ENCODE data around the gene KDELR3.
A peak's percentile ranks its signal among the peaks of the same experiment; 100 is the strongest.

Gene KDELR3

DNA sequence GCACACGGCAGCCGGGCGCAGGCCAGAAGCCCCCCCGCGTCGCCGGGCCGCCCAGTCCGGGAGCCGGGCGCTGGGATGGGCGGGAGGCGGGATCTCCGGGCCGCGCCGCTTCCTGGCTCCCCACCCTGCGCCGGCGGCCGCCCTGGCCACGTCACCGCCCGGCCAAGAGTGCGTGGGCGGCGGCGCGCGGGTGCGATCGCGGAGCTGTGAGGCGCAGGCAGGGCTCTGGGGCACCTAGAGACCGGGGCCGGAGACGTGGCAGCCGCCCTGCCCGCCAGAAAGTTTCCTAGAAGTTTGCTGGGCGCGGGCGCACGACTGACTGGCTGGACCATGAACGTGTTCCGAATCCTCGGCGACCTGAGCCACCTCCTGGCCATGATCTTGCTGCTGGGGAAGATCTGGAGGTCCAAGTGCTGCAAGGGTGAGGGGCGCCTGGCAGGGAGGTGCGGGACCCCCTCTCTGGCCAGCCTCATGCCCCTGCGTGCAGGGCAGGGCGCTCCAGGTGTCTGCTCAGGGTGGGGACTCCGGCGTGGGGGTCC is at the start of gene KDELR3:
Gene KDELR3 (plus strand): TSS at position 193 of the 539 bp plus-strand sequence. CDS start 138 bp downstream, at position 331.
- H3K27ac ChIP-seq (ENCODE audit: low read depth in 2 of 2, low read length in 2 of 2) = peak within 1 kb of the TSS in 1 of 2 donors; percentile 46
- H3K27me3 ChIP-seq (ENCODE audit: control insufficient read depth in 2 of 2, insufficient read depth in 2 of 2, low read length in 2 of 2) = peaks cover 8 to 19% of the 10 kb centered on the region in 2 donors
- peak within 1 kb of the TSS; percentile 72 to 97 for H3K9ac ChIP-seq (ENCODE audit: low read depth in 1 of 2, low read length in 2 of 2)
- H3K4me3 ChIP-seq (ENCODE audit: low read length in 2 of 2) = peak within 1 kb of the TSS; percentile 71 to 86
- no peaks in the 10 kb centered on the region for H3K36me3 ChIP-seq (ENCODE audit: control insufficient read depth in 2 of 2, insufficient read depth in 2 of 2, low read length in 2 of 2)
- H3K4me1 ChIP-seq (ENCODE audit: control insufficient read depth in 2 of 2, insufficient read depth in 2 of 2, low read length in 2 of 2) = peaks cover 8 to 13% of the 10 kb centered on the region in 2 donors
- no peaks in the 10 kb centered on the region for H3K9me3 ChIP-seq (ENCODE audit: control insufficient read depth in 2 of 2, low read length in 2 of 2)

- Histone ChIP-seq H3K27ac (ENCODE audit: low read depth in 2 of 2, low read length in 2 of 2) (no peak overlapping the region), H3K36me3 (ENCODE audit: control insufficient read depth in 2 of 2, insufficient read depth in 2 of 2, low read length in 2 of 2) (no peaks in the 10 kb centered on the region), H3K4me1 (ENCODE audit: control insufficient read depth in 2 of 2, insufficient read depth in 2 of 2, low read length in 2 of 2) (peaks cover 0 to 3% of the 10 kb centered on the region in 2 donors), H3K9me3 (ENCODE audit: control insufficient read depth in 2 of 2, low read length in 2 of 2) (no peaks in the 10 kb centered on the region), H3K4me3 (ENCODE audit: low read length in 2 of 2) (no peak overlapping the region), H3K9ac (ENCODE audit: low read depth in 1 of 2, low read length in 2 of 2) (no peak overlapping the region), H3K27me3 (ENCODE audit: control insufficient read depth in 2 of 2, insufficient read depth in 2 of 2, low read length in 2 of 2) (no peaks in the 10 kb centered on the region)
These were observed 49.3 kb upstream of the KDELR3 start for GRCh38 chr22:38418589-38418988.

GRCh38 chr22:38419121-38419857 is 48.6 kb upstream of the KDELR3 start:
- H3K9me3 ChIP-seq (ENCODE audit: control insufficient read depth in 2 of 2, low read length in 2 of 2) = no peaks in the 10 kb centered on the region
- no peak overlapping the region for H3K4me3 ChIP-seq (ENCODE audit: low read length in 2 of 2)
- no peaks in the 10 kb centered on the region for H3K27me3 ChIP-seq (ENCODE audit: control insufficient read depth in 2 of 2, insufficient read depth in 2 of 2, low read length in 2 of 2)
- no peaks in the 10 kb centered on the region for H3K36me3 ChIP-seq (ENCODE audit: control insufficient read depth in 2 of 2, insufficient read depth in 2 of 2, low read length in 2 of 2)
- peaks cover 2 to 4% of the 10 kb centered on the region in 2 donors for H3K4me1 ChIP-seq (ENCODE audit: control insufficient read depth in 2 of 2, insufficient read depth in 2 of 2, low read length in 2 of 2)
- no peak overlapping the region for H3K27ac ChIP-seq (ENCODE audit: low read depth in 2 of 2, low read length in 2 of 2)
- H3K9ac ChIP-seq (ENCODE audit: low read depth in 1 of 2, low read length in 2 of 2) = no peak overlapping the region

- Histone ChIP-seq H3K27me3 (ENCODE audit: control insufficient read depth in 2 of 2, insufficient read depth in 2 of 2, low read length in 2 of 2) (no peaks in the 10 kb centered on the region), H3K27ac (ENCODE audit: low read depth in 2 of 2, low read length in 2 of 2) (no peak overlapping the region), H3K9me3 (ENCODE audit: control insufficient read depth in 2 of 2, low read length in 2 of 2) (no peaks in the 10 kb centered on the region), H3K4me3 (ENCODE audit: low read length in 2 of 2) (no peak overlapping the region), H3K4me1 (ENCODE audit: control insufficient read depth in 2 of 2, insufficient read depth in 2 of 2, low read length in 2 of 2) (peaks cover 4 to 6% of the 10 kb centered on the region in 2 donors), H3K36me3 (ENCODE audit: control insufficient read depth in 2 of 2, insufficient read depth in 2 of 2, low read length in 2 of 2) (no peaks in the 10 kb centered on the region), H3K9ac (ENCODE audit: low read depth in 1 of 2, low read length in 2 of 2) (no peak overlapping the region)
These were observed 48.1 kb upstream of the KDELR3 start for GRCh38 chr22:38419858-38420160.

DNA sequence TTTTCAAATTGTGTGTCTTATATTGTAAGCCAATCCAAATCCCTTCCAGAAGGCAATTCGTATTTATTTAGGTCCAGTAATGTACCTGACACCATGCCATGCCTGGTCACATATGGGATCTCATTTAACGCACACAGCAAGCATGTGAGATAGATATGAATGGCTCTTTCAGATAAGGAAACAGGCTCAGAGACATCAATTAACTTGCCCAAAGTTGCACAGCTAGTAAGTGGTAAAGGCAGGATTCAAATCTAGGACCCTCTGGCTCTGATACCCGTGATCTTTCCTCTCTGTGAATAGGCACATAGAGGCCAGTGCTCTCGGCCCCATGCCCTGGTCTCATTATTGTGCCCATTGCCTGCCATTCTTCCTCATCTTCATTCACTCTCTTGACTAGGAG is 47.2 kb upstream of the KDELR3 start:
- no peak overlapping the region for H3K9ac ChIP-seq (ENCODE audit: low read depth in 1 of 2, low read length in 2 of 2)
- no peak overlapping the region for H3K27ac ChIP-seq (ENCODE audit: low read depth in 2 of 2, low read length in 2 of 2)
- no peaks in the 10 kb centered on the region for H3K36me3 ChIP-seq (ENCODE audit: control insufficient read depth in 2 of 2, insufficient read depth in 2 of 2, low read length in 2 of 2)
- no peak overlapping the region for H3K4me3 ChIP-seq (ENCODE audit: low read length in 2 of 2)
- H3K9me3 ChIP-seq (ENCODE audit: control insufficient read depth in 2 of 2, low read length in 2 of 2) = no peaks in the 10 kb centered on the region
- H3K4me1 ChIP-seq (ENCODE audit: control insufficient read depth in 2 of 2, insufficient read depth in 2 of 2, low read length in 2 of 2) = peaks cover 4 to 6% of the 10 kb centered on the region in 2 donors
- no peaks in the 10 kb centered on the region for H3K27me3 ChIP-seq (ENCODE audit: control insufficient read depth in 2 of 2, insufficient read depth in 2 of 2, low read length in 2 of 2)

- no peak overlapping the region for H3K9ac ChIP-seq (ENCODE audit: low read depth in 1 of 2, low read length in 2 of 2)
- no peaks in the 10 kb centered on the region for H3K27me3 ChIP-seq (ENCODE audit: control insufficient read depth in 2 of 2, insufficient read depth in 2 of 2, low read length in 2 of 2)
- H3K36me3 ChIP-seq (ENCODE audit: control insufficient read depth in 2 of 2, insufficient read depth in 2 of 2, low read length in 2 of 2) = no peaks in the 10 kb centered on the region
- H3K4me1 ChIP-seq (ENCODE audit: control insufficient read depth in 2 of 2, insufficient read depth in 2 of 2, low read length in 2 of 2) = peaks cover 4 to 6% of the 10 kb centered on the region in 2 donors
- H3K4me3 ChIP-seq (ENCODE audit: low read length in 2 of 2) = no peak overlapping the region
- H3K27ac ChIP-seq (ENCODE audit: low read depth in 2 of 2, low read length in 2 of 2) = no peak overlapping the region
- no peaks in the 10 kb centered on the region for H3K9me3 ChIP-seq (ENCODE audit: control insufficient read depth in 2 of 2, low read length in 2 of 2)
These were observed 45.0 kb upstream of the KDELR3 start for GRCh38 chr22:38422611-38423511.

DNA sequence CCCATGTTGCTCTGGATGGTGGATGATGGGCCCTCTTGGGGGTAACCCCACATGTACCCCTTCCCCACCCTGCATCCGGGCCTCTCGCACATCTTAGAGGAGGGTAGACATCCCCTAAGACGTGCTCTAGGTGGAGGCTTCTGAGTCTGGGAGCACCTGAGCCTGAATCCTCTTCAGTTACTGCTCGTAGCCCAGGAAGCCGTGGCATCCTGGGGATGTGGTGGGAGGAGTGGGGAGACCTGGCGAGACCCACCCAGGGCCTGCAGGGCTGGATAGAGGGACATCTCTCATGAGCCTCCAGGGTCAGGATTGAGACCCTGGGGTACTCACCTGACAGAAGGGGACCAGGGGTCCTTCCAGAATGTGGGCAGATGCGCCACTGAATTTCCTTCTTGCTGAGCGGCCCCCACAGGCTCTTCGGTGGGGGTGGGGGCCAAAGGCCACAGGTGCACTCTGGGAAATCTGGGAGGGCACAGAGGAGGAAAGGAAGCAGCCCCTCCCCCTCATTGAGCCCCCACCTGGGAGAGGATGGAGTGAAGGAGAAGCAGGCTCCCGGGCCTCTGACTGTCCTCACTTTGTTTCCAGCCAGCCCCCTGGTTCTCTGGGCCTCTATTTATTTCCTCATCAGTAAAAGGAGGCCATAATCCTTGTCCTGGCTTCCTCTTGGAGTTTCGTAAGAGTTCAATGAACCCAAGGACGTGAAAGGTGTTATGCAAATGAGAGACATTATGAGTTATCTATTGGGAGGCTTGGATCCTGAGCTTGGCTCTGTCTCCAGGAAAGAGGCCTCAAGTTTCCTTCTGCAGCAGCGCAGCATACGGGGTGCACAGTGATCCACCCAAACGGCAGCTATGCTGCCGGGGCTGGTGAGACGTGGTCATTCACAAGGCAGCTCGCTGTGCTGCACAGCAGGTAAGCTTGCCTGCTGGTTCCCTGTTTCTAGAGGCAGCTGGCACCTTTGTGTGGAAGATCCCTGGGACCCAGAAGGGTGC is 44.1 kb upstream of the KDELR3 start:
- Histone ChIP-seq H3K4me1 (ENCODE audit: control insufficient read depth in 2 of 2, insufficient read depth in 2 of 2, low read length in 2 of 2) (peaks cover 4 to 6% of the 10 kb centered on the region in 2 donors), H3K4me3 (ENCODE audit: low read length in 2 of 2) (no peak overlapping the region), H3K9me3 (ENCODE audit: control insufficient read depth in 2 of 2, low read length in 2 of 2) (no peaks in the 10 kb centered on the region), H3K36me3 (ENCODE audit: control insufficient read depth in 2 of 2, insufficient read depth in 2 of 2, low read length in 2 of 2) (no peaks in the 10 kb centered on the region), H3K27ac (ENCODE audit: low read depth in 2 of 2, low read length in 2 of 2) (peak overlapping the region in 1 of 2 donors; percentile 41), H3K27me3 (ENCODE audit: control insufficient read depth in 2 of 2, insufficient read depth in 2 of 2, low read length in 2 of 2) (no peaks in the 10 kb centered on the region), H3K9ac (ENCODE audit: low read depth in 1 of 2, low read length in 2 of 2) (no peak overlapping the region)

DNA sequence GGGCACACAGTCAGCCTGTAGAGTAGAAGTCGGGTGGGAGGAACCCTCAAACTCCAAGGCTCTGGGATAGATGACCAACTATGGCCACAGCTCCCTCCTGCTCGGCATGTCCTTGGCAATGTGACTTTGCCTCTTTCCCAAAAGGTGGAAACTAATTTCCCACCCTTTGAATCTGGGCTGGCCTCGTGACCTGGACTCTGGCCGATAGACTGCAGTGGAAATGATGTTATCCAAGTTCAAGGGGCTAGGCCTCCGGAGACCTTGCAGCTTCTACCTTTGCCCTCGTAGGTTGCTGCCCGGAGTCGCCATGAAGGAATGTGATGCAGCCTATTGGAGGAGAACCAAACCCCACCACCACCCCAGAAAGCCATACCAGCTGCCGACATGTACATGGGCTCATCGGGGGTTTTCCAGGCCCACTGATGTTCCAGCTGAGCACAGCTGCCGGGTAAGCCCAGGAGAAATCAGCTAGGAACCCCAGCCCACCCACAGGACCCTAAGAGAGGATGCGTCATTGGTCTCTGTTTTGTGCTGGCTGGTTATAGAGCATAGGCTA is 43.3 kb upstream of the KDELR3 start:
- Histone ChIP-seq H3K9me3 (ENCODE audit: control insufficient read depth in 2 of 2, low read length in 2 of 2) (no peaks in the 10 kb centered on the region), H3K9ac (ENCODE audit: low read depth in 1 of 2, low read length in 2 of 2) (no peak overlapping the region), H3K4me1 (ENCODE audit: control insufficient read depth in 2 of 2, insufficient read depth in 2 of 2, low read length in 2 of 2) (peaks cover 4 to 6% of the 10 kb centered on the region in 2 donors), H3K27ac (ENCODE audit: low read depth in 2 of 2, low read length in 2 of 2) (peak overlapping the region in 1 of 2 donors; percentile 41), H3K27me3 (ENCODE audit: control insufficient read depth in 2 of 2, insufficient read depth in 2 of 2, low read length in 2 of 2) (no peaks in the 10 kb centered on the region), H3K4me3 (ENCODE audit: low read length in 2 of 2) (no peak overlapping the region), H3K36me3 (ENCODE audit: control insufficient read depth in 2 of 2, insufficient read depth in 2 of 2, low read length in 2 of 2) (no peaks in the 10 kb centered on the region)

GRCh38 chr22:38426628-38427027 is 41.3 kb upstream of the KDELR3 start:
- no peaks in the 10 kb centered on the region for H3K36me3 ChIP-seq (ENCODE audit: control insufficient read depth in 2 of 2, insufficient read depth in 2 of 2, low read length in 2 of 2)
- no peak overlapping the region for H3K9ac ChIP-seq (ENCODE audit: low read depth in 1 of 2, low read length in 2 of 2)
- H3K9me3 ChIP-seq (ENCODE audit: control insufficient read depth in 2 of 2, low read length in 2 of 2) = no peaks in the 10 kb centered on the region
- peaks cover 4 to 6% of the 10 kb centered on the region in 2 donors for H3K4me1 ChIP-seq (ENCODE audit: control insufficient read depth in 2 of 2, insufficient read depth in 2 of 2, low read length in 2 of 2)
- H3K4me3 ChIP-seq (ENCODE audit: low read length in 2 of 2) = no peak overlapping the region
- H3K27ac ChIP-seq (ENCODE audit: low read depth in 2 of 2, low read length in 2 of 2) = no peak overlapping the region
- no peaks in the 10 kb centered on the region for H3K27me3 ChIP-seq (ENCODE audit: control insufficient read depth in 2 of 2, insufficient read depth in 2 of 2, low read length in 2 of 2)
